ENCODE results near the gene PSMD11.

PSMD11 gene

DNA sequence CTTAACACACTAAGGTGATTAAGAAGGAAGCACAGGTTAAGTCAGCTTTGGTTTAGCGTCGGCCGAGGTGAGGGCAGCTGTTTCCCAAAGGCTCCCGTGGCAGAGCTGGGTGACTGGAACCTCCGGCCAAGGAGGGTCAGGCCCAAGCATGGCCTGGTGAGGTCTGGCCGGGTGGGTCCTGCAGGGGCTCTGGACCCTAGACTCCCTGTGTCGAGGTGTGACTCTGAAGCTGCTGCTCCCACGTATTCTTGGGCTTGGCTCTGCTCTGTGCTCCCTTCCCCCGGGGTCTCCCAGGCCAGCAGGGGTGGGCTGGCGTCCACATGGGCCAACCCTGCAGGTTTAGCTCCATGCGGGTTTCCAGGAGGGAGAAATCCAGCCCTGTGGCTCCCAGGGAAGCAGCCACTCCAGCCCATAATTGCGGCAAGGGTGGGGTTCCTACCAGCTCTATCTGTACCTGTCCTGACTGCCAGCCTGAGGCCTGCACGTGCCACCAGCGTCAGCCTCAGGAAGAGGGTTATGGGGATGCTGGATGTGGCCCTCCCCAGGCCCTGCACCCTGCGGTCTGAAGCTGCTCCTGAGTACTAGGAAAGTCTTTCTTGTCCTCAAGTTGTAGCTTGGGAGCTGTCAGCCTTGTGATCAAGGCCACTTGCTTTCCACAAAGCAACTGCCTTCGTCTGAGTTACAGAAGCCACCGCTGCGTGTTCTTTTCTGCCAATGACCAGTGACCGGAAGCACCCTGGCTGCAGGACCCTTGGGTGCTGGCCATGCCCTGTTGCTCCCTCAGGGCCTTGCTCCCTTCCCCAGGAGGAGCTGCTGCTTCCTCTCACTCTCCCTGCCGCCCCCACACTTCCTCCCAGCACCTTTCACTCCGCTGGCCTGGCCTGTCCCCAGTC lies 47.3 kb downstream of the PSMD11 start:
- TF ChIP-seq, protein P1, sequence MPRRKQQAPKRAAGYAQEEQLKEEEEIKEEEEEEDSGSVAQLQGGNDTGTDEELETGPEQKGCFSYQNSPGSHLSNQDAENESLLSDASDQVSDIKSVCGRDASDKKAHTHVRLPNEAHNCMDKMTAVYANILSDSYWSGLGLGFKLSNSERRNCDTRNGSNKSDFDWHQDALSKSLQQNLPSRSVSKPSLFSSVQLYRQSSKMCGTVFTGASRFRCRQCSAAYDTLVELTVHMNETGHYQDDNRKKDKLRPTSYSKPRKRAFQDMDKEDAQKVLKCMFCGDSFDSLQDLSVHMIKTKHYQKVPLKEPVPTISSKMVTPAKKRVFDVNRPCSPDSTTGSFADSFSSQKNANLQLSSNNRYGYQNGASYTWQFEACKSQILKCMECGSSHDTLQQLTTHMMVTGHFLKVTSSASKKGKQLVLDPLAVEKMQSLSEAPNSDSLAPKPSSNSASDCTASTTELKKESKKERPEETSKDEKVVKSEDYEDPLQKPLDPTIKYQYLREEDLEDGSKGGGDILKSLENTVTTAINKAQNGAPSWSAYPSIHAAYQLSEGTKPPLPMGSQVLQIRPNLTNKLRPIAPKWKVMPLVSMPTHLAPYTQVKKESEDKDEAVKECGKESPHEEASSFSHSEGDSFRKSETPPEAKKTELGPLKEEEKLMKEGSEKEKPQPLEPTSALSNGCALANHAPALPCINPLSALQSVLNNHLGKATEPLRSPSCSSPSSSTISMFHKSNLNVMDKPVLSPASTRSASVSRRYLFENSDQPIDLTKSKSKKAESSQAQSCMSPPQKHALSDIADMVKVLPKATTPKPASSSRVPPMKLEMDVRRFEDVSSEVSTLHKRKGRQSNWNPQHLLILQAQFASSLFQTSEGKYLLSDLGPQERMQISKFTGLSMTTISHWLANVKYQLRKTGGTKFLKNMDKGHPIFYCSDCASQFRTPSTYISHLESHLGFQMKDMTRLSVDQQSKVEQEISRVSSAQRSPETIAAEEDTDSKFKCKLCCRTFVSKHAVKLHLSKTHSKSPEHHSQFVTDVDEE (CRISPR knock-in tag; IDR thresholded peaks at IDR 0.05): no peak
- no peak for TF ChIP-seq ESRRG (CRISPR knock-in tag; IDR thresholded peaks at IDR 0.05)
- TF ChIP-seq OSR1 (CRISPR knock-in tag; IDR thresholded peaks at IDR 0.05): no peak
- TF ChIP-seq, protein P2, sequence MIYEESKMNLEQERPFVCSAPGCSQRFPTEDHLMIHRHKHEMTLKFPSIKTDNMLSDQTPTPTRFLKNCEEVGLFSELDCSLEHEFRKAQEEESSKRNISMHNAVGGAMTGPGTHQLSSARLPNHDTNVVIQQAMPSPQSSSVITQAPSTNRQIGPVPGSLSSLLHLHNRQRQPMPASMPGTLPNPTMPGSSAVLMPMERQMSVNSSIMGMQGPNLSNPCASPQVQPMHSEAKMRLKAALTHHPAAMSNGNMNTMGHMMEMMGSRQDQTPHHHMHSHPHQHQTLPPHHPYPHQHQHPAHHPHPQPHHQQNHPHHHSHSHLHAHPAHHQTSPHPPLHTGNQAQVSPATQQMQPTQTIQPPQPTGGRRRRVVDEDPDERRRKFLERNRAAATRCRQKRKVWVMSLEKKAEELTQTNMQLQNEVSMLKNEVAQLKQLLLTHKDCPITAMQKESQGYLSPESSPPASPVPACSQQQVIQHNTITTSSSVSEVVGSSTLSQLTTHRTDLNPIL (CRISPR knock-in tag; IDR thresholded peaks at IDR 0.05; ENCODE audit: low read depth): no peak
- TF ChIP-seq, protein P3, sequence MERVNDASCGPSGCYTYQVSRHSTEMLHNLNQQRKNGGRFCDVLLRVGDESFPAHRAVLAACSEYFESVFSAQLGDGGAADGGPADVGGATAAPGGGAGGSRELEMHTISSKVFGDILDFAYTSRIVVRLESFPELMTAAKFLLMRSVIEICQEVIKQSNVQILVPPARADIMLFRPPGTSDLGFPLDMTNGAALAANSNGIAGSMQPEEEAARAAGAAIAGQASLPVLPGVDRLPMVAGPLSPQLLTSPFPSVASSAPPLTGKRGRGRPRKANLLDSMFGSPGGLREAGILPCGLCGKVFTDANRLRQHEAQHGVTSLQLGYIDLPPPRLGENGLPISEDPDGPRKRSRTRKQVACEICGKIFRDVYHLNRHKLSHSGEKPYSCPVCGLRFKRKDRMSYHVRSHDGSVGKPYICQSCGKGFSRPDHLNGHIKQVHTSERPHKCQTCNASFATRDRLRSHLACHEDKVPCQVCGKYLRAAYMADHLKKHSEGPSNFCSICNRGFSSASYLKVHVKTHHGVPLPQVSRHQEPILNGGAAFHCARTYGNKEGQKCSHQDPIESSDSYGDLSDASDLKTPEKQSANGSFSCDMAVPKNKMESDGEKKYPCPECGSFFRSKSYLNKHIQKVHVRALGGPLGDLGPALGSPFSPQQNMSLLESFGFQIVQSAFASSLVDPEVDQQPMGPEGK (CRISPR knock-in tag; IDR thresholded peaks at IDR 0.05; ENCODE audit: borderline replicate concordance): no peak
- no peak for TF ChIP-seq SNAI2 (CRISPR knock-in tag; IDR thresholded peaks at IDR 0.05)
- TF ChIP-seq PPARA (CRISPR knock-in tag; IDR thresholded peaks at IDR 0.05; ENCODE audit: borderline replicate concordance): no peak
- TF ChIP-seq RARB (CRISPR knock-in tag; IDR thresholded peaks at IDR 0.05): no peak
- no peak for ATAC-seq

DNA sequence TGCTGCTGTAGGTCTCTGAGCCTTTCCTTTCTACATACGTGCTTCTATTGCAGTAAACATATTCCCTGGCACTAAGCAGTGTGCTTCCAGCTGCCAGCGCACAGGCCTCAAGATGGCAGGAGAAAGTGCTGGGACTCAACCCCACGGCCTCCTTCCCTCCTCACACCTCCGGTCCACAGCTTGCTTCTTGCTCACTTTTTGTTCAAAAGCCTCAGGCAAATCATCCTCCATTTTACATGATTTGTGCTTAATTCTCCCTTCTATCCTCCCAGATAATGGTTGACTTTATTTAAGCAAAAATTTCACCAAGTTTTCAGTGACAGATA lies 47.9 kb downstream of the PSMD11 start:
- TF ChIP-seq ZC3H10 (CRISPR knock-in tag; IDR thresholded peaks at IDR 0.05) (no peak), ARNTL (CRISPR knock-in tag; IDR thresholded peaks at IDR 0.05; ENCODE audit: borderline replicate concordance, low read depth) (no peak), CSDC2 (CRISPR knock-in tag; IDR thresholded peaks at IDR 0.05) (no peak), ZNF8 (CRISPR knock-in tag; IDR thresholded peaks at IDR 0.05) (no peak), ZNF70 (CRISPR knock-in tag; IDR thresholded peaks at IDR 0.05) (no peak), TOX (CRISPR knock-in tag; IDR thresholded peaks at IDR 0.05; ENCODE audit: borderline replicate concordance) (no peak), ISL1 (CRISPR knock-in tag; IDR thresholded peaks at IDR 0.05) (no peak), SNAI2 (CRISPR knock-in tag; IDR thresholded peaks at IDR 0.05) (no peak), BACH2 (CRISPR knock-in tag; IDR thresholded peaks at IDR 0.05; ENCODE audit: borderline replicate concordance) (no peak), RARB (CRISPR knock-in tag; IDR thresholded peaks at IDR 0.05) (no peak), PPARA (CRISPR knock-in tag; IDR thresholded peaks at IDR 0.05; ENCODE audit: borderline replicate concordance) (no peak)
- TF ChIP-seq, protein P3 (CRISPR knock-in tag; IDR thresholded peaks at IDR 0.05; ENCODE audit: borderline replicate concordance): no peak
- TF ChIP-seq, protein P4, sequence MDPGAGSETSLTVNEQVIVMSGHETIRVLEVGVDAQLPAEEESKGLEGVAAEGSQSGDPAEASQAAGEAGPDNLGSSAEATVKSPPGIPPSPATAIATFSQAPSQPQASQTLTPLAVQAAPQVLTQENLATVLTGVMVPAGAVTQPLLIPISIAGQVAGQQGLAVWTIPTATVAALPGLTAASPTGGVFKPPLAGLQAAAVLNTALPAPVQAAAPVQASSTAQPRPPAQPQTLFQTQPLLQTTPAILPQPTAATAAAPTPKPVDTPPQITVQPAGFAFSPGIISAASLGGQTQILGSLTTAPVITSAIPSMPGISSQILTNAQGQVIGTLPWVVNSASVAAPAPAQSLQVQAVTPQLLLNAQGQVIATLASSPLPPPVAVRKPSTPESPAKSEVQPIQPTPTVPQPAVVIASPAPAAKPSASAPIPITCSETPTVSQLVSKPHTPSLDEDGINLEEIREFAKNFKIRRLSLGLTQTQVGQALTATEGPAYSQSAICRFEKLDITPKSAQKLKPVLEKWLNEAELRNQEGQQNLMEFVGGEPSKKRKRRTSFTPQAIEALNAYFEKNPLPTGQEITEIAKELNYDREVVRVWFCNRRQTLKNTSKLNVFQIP (CRISPR knock-in tag; IDR thresholded peaks at IDR 0.05; ENCODE audit: borderline replicate concordance, low read depth): no peak
- TF ChIP-seq, protein P1 (CRISPR knock-in tag; IDR thresholded peaks at IDR 0.05): no peak
- no peak for ATAC-seq
